HG03139 (cell line): ENCODE data around the gene PDE3B.
"Not testable (repeated sequence)": the region's sequence is repeated elsewhere in the genome, so short reads cannot be mapped to it uniquely, and the experiment has no call there.

ENCODE experiments used
- ATAC-seq: cut with Tn5 transposase; IDR thresholded peaks from one replicate; pipeline ENCODE4 v1.9.1; 2021; ENCODE audit not compliant: unreplicated experiment

Gene PDE3B

DNA sequence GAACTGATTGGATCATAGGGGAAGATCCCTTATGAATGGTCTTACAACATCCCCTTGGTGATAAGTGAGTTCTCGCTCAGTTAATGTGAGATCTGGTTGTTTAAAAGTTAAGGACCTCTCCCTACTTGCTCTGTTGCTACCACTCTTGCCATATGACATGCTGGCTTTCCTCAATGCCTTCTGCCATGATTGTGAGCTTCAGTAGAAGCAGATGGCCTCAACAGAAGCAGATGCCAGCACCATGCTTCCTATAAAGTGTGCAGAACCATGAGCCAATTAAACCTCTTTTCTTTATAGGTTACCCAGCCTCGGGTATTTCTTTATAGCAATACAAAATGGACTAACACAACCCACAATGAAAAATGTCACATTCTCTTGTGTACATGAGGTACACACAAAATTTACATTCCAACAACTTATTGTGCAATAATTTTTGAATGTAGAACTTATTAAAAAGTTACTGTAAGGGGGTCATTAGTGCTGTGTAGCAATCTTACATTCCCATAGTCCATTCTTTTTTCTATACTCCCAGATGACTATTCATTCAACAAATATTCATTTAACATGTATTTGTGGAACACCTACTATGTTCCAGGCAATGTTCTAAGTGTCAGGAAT is 238.1 kb downstream of the PDE3B start:
- no peak for ATAC-seq

DNA sequence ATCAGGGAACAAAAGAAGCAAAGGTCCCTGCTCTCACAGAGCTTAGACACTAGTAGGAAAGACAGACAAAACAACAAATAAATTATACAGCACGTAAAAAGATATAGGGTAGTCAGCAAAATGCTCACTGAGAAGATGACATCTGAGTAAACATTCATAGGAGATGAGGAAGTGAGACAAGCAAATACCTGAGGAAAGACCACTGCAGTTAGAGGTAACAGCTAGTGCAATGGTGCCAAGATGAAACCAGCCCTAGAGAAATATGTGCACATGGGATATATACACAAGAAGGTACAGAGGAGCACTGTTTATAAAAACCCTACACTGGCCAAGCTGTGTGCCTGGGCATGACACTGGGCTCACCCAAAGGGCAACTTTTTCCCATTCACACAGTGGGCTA is 238.6 kb downstream of the PDE3B start:
- no peak for ATAC-seq

DNA sequence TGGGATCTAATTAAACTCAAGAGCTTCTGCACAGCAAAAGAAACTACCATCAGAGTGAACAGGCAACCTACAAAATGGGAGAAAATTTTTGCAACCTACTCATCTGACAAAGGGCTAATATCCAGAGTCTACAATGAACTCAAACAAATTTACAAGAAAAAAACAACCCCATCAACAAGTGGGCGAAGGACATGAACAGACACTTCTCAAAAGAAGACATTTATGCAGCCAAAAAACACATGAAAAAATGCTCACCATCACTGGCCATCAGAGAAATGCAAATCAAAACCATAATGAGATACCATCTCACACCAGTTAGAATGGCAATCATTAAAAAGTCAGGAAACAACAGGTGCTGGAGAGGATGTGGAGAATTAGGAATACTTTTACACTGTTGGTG is 240.1 kb downstream of the PDE3B start:
- ATAC-seq, result not testable (repeated sequence)

DNA sequence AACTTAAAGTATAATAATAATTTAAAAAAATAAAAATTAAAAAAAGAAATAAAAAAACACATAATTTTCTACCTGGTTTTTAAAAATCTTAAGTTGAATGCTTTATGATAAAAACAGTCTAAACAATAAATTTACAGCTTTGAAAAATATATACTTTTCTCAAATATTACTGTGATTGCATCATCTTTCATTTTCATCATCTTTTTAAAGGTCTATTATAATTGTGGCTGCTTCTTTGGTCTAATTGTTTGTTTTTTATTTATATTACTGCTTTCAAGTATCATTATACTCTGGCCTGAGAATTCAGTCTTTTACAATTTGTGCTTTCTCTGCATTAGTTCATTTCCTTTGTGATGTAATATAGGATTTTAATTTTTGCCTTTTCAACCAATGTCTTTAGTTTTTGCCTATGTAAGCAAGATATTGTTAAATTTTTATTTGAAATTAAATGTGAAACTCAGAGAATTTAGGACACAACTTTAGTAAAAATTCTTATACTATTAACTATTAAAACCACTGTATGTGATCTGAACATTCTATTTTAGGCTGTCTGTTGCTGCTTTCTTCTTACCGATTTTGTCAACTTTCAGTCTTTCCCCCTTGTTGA is 241.2 kb downstream of the PDE3B start:
- no peak for ATAC-seq

DNA sequence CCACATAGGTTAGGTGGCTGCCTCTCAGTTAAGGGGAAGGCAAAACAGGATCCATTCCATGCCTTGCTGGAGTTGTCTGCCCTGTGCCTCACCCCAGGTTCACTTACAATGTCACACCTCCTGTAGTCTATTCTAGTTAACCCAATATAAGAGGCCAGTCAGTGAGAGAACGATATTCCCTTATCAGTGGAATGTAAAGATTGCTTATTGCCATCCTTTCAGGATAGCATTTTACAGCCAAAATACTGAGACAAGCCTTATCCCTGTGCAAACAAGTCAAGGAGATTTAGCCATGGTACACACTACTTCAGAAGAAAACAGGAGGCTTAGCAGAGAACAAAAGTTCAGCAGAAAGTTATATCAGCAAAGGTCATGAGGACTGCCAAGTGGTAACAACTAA is 242.9 kb downstream of the PDE3B start:
- ATAC-seq, result no peak

DNA sequence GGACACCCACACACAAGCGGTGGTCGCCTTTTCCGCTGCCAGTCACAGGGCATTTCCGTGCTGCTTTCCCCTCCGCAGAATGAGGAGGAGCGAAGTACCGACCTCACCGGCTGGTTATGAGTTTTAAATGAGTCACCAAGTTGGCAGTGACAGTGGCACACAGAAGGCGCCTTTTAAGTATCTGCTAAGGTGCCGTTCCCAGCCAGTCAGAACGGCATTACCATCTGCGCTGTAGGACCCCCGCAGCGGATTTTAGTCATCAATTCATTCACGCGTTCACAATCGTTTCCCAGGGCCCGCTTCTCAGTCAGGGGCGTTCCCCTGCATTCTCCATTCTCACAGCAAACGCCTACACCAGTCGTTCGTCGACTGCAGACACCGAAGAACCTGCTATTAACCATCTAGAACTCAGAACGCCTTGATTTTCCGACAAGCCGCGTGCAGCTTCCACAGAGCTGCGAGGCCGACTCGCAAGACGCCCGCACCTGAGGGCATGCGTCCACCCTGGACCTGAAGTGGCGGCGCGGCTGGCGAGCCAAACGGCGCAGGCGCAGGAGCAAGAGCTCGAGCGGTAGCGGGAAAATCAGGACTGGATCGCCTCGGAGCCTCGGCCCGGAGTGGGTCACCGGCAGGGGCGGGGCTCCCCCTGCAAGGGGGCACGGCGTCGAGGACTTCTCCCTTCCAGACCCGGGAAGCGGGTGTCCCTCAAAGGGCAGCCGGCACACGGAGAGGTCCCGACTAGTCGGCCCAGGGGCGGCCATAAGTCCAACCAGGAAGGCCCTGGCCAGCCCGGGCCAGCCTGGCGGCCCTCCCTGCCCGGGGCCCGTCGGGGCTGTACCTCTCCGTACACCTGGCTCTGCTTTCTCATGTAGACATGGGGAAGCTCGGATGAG is 247.8 kb downstream of the PDE3B start:
- peak; percentile 43 for ATAC-seq

DNA sequence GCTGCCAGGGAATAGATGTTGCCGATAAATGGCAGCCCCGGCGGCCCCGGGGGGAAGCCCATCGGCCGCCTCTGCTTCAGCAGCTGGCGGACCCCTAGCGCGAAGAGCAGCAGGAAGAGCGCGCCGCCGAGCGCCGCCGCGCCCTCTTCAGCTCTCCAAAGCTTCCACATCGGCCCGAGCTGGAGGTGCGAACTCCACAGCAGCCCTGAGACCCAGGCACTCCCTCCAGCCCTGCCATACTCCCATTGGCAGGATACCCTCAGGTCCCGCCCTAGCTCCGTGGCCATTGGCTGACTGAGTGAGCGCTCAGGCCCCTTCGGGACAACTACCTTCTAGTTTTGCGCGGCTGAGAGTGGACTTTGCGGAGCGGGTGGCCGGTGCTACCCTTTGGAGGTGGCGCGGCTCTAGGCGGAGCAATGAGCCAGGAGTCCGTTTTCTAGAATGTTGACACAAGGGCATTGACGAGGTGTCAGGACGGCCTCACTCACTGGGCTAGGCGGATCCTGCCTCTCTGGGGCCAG is 248.5 kb downstream of the PDE3B start, which contains the start of gene CYP2R1:
Gene CYP2R1, minus strand, starts transcription at position 196 of the 521 bp plus-strand sequence. Its CDS starts 26 bp downstream, at position 170.
- ATAC-seq, result peak; percentile 96

DNA sequence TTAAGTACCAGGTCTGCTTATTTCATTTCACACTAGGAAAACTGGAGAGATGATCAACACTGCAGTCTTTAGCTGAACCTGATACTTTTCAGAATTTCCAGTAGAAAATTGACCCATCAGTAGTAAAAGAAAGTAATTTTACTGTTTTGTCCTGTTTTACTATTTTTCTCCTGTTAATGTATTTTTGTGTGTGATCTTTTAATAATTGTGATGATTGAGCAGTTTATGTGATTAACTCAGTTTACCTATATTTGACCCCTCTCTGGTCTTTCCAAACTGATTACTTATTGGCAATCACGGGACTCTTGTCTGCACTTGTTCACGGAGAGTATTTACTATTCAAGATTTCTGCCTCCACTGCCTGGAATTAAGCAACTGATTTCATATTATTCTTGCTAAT is 249.0 kb downstream of the PDE3B start:
- ATAC-seq, result no peak

DNA sequence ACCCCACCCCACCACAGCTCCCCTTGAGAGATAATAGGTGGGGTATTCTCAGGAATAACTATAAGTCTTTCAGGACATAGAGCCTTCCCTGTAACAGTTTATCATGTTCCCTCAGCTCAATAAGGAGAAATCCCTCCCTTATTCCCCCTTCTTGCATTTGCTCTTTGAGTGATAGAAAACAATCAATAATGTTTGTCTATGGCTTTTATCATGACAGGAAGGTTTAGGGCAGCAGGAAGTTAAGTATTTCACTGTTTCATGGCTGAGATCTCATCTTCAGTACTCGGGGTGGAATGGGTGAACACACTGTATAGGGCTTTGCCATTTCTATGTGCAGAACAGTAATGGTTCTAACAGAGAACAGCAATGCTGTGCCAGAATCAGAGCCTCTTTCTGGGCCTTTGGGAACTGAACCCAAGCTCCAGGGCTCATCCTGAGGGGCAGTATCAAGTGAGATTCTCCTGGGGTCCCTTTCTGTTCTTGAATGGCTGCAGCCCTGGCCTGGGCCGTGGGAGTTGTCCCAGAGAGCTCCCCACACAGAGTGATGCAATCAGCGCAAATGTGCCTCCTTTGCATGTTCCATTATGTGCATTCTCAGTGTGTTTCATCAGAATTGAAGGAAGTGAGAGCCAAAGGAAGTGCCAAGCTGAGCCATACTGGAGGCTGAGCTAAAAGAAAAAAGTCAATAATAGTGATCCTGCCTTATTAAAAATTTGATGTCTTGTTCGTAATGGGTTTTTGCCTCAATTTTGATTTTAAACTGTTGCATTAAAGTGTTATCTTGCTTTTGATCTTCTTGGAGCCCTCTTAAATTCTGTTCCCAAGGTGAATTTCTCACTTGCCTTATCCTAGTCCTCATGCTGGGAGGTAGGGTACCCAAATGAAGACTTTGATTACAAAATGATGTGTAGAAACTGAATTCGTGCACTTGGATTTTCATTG is 251.3 kb downstream of the PDE3B start:
- ATAC-seq, result no peak

DNA sequence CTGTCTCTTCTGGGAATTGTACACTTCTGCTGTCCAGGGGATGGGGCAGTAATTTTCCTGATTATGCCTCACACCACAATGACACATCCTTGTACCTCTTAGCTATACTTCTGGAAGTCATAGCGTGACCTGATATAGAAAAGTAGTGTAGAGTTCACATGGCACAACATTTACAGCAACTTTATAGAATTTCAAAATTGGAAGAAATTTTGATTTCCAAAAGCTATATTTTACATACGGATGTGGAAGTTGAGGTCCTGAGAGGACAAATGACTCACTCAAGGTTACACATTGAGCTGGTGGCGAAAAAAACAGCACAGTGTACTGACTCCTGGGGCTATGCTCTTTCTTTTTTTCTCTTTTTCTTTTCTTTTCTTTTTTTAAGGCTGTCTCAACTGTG is 254.8 kb downstream of the PDE3B start:
- ATAC-seq, result no peak

DNA sequence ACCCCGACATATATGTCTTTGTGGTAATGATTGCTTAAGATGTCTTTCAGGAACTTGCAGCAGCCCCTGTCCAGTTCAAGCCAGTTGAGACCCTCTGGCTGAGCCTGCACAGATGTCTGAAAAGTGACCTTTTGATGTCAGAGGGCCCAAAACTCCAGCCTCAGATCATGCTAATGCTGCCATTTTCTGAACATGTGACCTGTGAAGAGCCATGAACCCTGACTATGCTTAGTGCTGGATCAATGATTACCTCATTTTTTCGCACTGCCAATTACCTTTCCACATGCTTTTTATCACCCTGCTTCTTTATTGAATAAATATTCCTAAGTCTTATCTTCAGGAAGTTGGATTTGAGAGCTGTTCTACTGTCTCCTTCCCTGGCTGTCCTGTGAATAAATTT is 255.3 kb downstream of the PDE3B start:
- ATAC-seq, result no peak

DNA sequence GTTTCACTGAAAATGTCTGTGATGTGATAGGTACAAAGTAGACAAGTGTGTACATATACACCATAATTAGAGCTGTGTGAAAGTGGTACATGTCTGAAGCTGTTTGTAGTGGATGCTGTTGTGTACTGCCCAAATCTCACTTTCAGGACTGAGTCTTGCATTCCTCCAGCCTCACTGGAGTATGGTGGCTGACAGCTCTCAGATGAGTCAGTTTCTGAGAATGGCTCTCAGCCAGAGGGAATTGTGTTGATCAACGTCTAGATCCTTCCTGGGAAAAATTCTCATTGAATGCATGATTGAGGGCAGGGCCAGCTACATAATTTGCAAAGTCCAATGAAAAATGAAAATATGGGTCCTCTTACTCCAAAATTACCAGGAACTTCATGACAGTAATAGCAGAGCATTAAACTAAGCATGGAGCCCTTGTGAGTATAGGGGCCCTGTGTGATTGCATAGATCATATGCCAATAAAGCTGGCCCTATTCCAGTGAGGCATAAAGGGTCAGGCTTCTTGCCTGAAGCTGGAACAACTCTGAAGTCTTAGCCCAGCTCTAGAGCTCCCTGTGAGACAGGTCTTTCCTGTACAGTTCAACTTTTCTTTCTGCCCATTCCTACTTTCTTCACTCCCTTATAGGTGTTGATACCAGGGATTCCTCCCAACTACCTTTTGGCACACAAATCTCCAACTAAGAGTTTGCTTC is 259.2 kb downstream of the PDE3B start:
- no peak for ATAC-seq

DNA sequence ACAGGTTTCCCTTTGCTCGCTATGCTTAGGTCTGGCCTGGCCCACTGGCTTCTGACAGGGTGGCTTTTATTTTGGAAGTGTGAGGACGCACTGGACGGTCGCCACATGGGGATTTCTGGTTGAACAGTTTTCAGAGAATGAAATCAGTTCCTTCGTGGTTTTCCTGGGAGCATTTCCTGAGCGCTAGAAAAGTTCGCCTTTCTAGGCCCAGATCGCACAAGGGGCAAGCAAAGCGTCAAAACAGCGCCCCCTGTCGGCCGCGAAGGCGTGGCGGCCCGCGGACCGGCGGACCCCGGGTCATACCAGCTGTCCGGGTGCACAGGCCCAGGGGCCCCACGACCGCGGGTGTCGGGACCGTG is 261.1 kb downstream of the PDE3B start:
- ATAC-seq, result peak; percentile 34

DNA sequence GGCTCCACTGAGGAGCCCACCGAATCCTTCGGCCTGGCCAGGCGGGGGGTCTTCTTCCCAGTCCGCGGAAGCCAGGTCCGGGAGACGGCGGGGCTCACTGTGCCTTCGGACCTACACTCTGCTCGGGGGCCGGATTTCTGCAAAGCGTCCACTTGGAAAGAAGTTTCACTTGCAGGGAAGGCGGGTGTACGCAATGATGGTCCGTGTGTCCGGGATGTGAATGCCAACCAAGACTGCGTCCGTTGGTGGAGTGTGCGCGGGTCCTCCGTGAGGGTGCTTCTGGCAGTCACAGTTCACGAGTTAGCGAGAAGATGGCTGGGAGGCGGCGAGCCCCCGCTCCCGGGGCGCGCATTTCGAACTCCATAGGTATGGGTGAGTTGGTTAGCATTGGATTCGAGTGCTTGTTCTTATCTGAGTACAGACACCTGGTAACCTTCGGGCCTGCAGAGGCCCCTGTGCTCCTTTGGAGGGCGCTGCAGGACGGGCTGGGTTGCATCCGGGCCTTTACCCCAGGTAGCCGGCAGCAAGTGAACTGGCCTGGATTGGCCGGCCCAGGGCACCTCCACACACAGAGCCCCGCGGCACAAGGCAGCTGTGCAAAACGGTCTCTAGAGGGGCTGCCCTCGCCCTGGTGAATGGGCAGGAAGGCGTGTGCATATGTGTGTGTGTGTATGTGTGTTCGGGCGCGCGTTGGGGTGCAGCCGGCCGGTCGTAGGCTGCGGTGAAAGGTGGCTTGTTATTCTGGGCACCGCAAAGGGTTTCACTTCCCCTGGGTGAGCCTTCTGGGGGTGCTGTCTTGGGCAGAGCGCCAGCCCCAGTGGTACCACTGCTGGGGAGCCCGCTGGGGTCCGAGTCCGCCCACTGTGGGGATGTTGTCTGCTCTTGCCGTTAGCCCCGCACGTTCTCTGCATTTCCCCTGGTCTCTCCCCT is 261.8 kb downstream of the PDE3B start:
- ATAC-seq, result peak; percentile 59

DNA sequence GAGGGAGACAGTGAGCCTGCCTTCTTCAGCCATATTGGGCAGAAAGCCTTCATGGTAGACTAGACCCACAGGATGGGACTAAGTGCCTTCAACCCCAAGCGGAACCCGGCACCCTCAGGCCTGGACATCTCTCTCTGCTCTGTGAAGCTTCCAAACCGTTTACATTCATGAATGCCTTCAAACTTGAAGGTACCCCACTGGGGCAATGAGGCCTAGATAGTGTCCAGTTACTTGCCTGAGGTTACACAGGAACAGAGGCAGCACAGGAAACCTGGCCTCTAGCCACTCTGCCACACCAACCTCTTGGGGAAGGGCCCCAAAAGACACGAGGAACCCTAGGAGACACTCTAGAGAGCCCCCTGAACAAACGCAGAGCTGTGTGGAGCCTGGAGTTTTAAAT is 263.0 kb downstream of the PDE3B start:
- ATAC-seq, result no peak

DNA sequence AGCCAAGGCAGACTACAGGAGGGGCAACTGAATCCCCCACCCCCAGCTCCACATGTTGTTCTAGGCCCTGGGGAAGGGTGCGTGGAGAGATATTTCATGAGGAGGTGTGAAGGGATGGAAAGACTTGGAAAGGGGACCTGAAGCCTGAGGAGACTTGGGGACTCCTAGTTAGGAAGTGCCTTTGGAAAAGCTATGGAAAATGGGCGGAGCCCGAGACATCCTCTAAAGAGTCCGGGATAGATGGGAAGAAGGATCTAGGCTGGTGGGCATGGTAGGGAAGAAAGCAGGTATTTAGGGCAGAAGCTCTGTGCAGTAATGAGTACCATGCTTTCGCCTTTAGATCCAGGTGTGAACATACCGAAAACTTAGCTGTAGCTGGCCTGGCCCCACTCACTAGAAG is 263.4 kb downstream of the PDE3B start:
- no peak for ATAC-seq

DNA sequence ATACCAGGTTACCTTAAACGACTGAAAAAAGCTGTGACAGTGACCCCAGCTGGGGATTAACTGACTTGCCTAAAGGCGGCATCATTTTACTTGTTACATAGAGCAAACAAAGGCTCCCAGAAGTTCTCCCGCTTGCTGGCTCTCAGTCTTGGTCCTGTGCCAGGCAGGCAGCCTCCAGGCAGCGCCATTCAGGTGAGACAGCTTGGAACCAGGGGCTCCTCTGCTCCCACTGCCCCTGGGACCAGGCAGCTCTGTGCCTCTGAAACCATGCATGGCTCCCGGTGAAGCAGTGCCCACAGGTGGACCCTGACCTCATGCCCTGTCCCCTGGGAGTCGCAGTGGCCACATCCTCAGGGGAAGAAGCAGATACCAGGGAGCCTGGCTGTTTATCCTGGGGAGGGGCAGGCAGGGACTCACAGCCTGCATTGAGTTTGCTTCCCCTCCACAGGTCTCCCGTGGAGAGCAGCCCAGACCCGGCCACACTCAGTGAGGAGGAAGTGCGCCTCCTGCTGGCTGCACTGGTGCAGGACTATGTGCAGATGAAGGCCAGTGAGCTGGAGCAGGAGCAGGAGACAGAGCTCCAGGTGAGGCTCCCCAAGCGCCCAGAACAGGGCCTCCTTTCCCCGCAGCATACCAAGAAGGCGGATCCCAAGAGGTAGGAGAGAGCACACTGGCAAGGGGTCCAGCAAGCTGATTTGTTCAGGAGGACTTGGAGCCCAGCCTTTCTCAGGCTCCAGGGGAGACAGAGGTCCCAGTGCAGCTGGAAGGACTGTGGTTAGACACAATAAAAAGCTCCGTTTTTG is 264.0 kb downstream of the PDE3B start:
- peak; percentile 42 for ATAC-seq

DNA sequence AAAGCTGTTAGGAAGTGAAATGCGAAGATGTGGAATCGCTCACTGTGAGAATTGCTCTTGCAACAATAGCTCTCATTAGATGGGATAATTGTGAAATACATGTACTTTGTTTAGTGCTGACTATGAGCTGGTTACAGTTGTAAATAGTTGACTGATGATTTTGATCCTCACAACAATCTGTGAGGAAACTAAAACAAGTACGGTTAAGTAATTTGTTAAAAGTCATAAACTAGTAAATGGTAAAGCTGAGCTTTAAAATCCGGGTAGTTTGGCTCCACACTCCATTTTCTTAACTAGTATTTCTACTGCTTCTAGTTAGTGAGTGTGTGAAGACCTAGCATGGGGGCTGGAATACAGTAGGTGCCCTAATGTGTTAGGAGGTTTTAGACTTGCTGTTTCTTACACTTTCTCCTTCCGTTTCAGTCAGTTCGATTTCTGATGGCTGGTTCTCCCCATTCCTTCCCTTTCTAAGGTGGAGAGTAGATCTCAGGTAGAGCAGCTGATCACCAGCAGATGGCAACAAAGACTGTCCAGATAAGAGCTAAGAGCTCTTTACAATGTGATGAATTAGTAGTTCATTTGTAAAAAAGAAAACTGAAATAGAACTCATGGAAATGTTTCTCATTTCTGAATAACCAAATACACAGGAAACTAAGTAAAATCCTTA is 264.7 kb downstream of the PDE3B start:
- ATAC-seq, result no peak
